HG03280 (cell line): ENCODE measurements around the gene SCART1.
"Not testable (repeated sequence)": the region's sequence is repeated elsewhere in the genome, so short reads cannot be mapped to it uniquely, and the experiment has no call there.

Experiments
- ATAC-seq: cut with Tn5 transposase; IDR thresholded peaks from one replicate; pipeline ENCODE4 v1.9.1; 2021; ENCODE audit warnings: mild to moderate bottlenecking, moderate library complexity; ENCODE audit not compliant: unreplicated experiment

The SCART1 gene

GRCh38 chr10:133453516-133454203 lies at the start of gene SCART1:
SCART1 (plus strand) TSS chr10:133453945; CDS start chr10:133453998, 53 bp downstream.
- no peak for ATAC-seq

GRCh38 chr10:133405272-133405671 lies 48.5 kb upstream of the SCART1 start:
- ATAC-seq: no peak

DNA sequence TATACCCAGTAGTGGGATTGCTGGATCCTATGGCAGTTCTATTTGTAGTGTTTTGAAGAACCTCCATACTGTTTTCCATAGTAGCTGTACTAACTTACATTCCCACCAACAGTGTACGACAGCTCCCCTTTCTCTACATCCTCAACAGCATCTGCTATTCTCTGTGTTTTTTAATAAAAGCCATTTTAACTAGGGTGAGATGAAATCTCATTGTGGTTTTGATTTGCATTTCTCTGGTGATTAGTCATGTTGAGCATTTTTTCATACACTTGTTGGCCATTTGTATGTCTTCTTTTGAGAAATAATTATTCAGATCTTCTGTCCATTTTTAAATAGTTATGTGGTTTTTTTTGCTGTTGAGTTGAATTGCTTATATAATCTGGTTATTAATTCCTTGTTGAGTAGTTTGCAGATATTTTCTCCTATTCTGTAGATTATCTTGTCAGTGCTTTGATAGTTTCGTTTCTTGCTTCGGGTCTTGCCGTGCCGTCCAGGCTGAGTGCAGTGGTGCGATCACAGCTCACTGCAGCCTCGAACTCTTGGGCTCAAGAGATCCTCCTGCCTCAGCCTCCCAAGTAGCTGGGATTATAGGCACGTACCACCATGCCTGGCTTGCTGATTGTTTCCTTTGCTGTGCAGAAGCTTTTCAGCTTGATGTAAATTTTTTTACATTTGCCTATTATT lies 47.8 kb upstream of the SCART1 start:
- peak; percentile 53 for ATAC-seq

GRCh38 chr10:133411523-133412380 lies 42.0 kb upstream of the SCART1 start:
- no peak for ATAC-seq

DNA sequence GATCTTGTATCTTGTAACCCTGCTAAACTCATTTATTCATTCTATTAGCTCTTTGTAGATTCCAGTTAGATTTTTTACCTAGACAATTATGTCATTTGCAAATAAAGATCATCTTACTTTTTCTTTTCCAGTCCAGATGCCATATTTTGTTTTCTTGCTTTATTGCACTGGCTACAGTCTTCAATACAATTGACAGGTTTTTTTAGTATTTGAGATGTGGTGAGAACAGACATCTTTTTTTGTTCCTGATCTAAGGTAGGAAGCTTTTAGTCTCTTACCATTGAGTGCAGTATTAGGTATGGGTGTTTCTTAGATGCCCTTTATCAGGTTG lies 41.4 kb upstream of the SCART1 start:
- no peak for ATAC-seq

- ATAC-seq: not testable (repeated sequence)
These were observed 39.3 kb upstream of the SCART1 start for GRCh38 chr10:133414401-133414800.

GRCh38 chr10:133415752-133416151 lies 38.0 kb upstream of the SCART1 start:
- ATAC-seq: no peak

- no peak for ATAC-seq
These were observed 35.3 kb upstream of the SCART1 start for GRCh38 chr10:133418289-133418993.

DNA sequence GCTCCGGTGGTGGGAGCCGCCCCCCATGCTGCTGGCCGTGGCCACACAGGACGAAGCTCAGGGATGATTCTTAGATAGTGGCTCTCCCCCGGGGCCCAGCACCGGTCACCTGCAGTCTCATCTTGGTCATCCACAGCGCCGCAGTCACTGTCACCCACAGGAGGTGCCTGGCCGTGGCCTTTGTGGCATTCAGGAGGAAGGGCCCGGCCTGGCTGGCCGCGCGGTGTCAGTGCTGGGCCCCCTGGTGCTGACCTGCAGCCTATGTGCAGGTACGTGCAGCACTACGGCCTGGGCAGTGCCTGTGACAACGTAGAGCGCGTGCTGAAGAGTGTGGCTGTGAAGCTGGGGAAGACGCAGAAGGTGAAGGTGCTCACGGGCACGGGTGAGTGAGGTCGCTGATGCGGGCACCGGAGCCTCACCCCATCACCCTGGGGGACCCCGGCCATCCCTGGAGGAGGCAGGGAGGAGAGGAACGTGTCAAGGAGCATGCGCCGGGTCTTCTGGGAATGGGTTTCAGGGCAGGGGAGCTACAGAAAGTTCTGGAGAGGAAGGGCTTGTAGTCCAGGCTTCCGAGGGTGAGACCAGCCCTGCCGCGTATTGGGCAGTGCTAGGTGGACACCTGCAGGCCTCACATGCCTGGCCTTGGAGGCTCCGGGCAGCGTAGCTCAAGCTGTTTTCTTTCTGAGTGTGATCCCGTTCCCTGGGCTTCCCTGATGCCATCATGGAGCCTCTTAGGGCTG lies 34.4 kb upstream of the SCART1 start:
- ATAC-seq: no peak

- ATAC-seq: no peak
These were observed 33.7 kb upstream of the SCART1 start for GRCh38 chr10:133420028-133420427.

DNA sequence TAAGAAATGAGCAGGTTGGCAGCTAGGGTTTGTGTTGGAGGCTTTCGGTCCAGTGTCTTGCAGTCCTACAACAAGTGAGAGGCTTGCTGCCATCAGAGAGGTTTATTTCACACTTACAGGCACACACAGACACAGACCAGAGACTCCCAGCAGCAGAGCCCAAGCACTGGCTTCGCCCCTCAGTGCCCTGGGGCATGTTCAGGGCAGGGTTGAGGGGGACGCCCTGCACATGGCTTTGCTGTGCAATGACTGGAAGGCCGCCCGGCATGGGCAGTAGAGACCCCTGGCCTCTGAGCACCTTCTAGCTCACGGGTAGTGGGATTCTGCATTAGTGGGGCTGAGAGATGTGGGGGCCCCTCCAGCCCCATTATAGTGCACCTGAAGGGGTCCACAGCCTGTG lies 33.2 kb upstream of the SCART1 start:
- ATAC-seq: no peak

- ATAC-seq: no peak
These were observed 32.2 kb upstream of the SCART1 start for GRCh38 chr10:133421336-133422222.

DNA sequence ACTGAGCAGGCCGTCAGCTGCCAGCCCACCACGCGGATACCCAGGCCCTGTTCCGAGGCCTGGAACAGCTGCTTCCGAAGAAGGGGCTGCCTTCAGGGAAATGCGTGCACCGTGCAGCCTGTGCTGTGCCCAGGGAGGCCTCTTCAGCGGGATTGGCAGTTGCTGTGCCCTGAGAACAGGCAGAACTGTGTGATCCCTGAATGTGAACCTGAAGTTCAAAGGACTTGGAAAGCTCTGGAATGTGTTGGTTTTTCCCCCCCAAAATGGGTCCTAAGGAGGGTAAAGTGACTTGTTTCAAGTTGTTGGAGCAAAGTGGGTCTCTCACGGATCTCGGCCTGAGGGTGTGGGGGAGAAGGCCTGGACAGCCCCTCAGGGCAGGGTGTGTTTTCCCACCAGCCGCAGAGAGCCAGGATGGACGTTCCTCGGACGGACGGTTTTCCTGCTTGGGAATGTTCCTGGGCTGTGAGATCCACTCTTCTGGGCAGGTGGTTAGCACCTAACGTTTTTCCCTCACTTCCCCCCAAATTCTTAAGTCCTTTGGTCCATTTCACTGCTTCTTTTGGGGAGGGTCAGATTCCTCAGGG lies 31.4 kb upstream of the SCART1 start:
- ATAC-seq: no peak

DNA sequence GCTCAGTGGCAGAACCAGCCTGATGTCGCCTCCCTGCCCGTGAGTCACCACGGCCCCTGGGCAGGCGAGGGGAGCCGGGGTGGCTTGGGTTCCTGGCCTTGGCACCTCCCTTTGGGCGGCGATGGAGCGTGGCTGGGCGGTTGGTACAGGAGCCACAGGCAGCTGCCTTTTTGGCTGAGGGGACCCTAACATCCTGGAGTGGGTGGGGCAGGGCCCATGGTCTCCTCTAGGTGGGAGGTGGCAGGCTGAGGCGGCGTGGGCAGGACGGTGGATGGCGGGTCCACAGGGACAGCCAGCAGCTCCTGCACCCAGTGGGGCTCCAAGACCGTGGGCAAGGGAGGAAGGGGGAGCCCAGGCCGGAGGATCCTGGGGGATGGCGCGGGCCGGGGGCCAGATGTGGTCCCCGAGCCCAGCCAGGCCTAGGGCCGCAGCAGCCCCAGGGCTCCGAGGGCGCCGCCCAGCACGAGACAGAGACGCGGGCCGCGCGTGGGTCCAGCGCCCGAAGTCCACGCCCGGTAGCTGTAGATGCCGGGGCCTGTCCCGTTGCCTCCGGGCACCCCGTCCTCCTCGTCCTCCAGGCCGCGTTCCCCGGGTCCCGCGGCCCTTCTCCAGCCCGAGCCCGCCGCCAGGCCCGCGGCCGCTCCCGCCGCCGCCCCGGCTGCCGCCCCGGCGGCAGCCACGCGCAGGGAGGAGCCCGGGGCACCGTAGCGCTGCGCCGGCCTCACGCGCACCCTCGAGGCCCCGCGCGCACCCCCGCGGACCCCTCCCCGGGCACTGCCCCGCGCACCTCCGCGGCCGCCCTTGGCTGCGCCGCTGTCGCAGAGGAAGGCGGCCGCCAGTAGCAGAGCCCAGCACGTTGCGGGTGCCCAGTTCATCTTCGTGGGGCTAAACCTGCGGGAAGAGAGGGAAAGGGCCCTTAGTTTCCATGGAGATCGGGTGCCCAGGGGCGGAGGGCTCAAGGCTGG lies 30.7 kb upstream of the SCART1 start:
- no peak for ATAC-seq

DNA sequence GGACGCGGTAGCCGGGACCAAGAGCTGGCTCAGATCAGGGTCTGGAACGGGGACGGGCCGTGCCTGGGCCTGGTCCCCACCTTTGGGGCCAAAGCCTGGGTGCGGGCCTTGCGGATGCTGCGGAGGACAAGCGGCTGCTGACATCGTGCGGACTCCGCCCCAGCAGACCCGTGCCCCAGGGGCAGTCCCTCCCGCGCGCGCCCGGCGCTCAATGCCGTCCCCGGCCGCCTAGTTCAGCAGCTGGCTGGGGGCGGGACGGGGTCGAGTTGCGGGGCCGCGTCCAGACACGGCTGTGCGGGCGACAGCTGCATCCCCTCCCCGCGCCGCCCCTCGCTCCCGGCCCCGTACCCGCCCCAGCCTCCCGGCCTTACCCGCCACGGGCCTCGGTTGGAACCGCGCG lies 29.6 kb upstream of the SCART1 start:
- not testable (repeated sequence) for ATAC-seq

- ATAC-seq: not testable (repeated sequence)
These were observed 29.1 kb upstream of the SCART1 start, which contains the start of gene SPRN for GRCh38 chr10:133424601-133425000. SPRN (minus strand) TSS chr10:133424625; CDS start chr10:133423681, 944 bp downstream.

DNA sequence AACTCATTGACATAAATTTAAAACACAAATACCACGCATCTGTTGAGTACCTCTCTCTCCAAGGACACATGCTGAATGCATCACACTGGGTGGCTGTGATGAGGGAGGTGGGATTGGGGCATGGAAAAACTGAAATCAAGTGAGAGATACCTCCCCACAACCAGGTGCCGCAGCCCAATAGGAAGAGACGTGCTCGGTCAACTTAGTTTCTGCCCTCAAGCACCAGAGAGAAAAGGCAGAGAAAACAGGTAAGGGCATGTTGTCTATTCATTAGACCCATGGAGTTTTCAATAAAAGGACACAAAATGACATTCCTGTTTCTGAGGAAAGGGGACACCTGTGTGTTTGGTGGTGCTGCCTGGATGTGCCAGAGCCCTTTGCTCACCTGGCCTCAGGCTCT lies 24.2 kb upstream of the SCART1 start:
- not testable (repeated sequence) for ATAC-seq
